ENCODE results near the gene PAFAH1B1. TPM values are rescaled to one million over a fixed set of nuclear protein-coding genes. Genes with fewer than 3 reads are reported as not detected.
"Not testable (repeated sequence)": the region's sequence is repeated elsewhere in the genome, so short reads cannot be mapped to it uniquely, and the experiment has no call there.

The PAFAH1B1 gene
- total RNA-seq, 1 donor from 2014 or later = 109 TPM

- no peak for DNase-seq (ENCODE audit: low read depth)
- no peak overlapping the region for H3K4me3 ChIP-seq (ENCODE audit: low read depth, low read length)
- no peak for FAIRE-seq
- H3K27me3 ChIP-seq (ENCODE audit: control insufficient read depth, insufficient read depth, low read length) = no peaks in the 10 kb centered on the region
- no peak for TF ChIP-seq CTCF (IDR thresholded peaks at IDR 0.05; ENCODE audit: insufficient read depth, low read length, severe bottlenecking)
- H3K36me3 ChIP-seq (ENCODE audit: control insufficient read depth, insufficient read depth, low read length) = no peaks in the 10 kb centered on the region
Observed at GRCh38 chr17:2566056-2566455, 27.4 kb upstream of the PAFAH1B1 start.

GRCh38 chr17:2571523-2572303 lies 21.7 kb upstream of the PAFAH1B1 start:
- no peak for DNase-seq (ENCODE audit: low read depth)
- Histone ChIP-seq H3K4me3 (ENCODE audit: low read depth, low read length) (no peak overlapping the region), H3K36me3 (ENCODE audit: control insufficient read depth, insufficient read depth, low read length) (no peaks in the 10 kb centered on the region), H3K27me3 (ENCODE audit: control insufficient read depth, insufficient read depth, low read length) (no peaks in the 10 kb centered on the region)
- FAIRE-seq = no peak
- no peak for TF ChIP-seq CTCF (IDR thresholded peaks at IDR 0.05; ENCODE audit: insufficient read depth, low read length, severe bottlenecking)

GRCh38 chr17:2572304-2572609 lies 21.2 kb upstream of the PAFAH1B1 start:
- not testable (repeated sequence) for DNase-seq (ENCODE audit: low read depth); H3K36me3 ChIP-seq (ENCODE audit: control insufficient read depth, insufficient read depth, low read length); FAIRE-seq; H3K4me3 ChIP-seq (ENCODE audit: low read depth, low read length); H3K27me3 ChIP-seq (ENCODE audit: control insufficient read depth, insufficient read depth, low read length)

- no peak for TF ChIP-seq CTCF (IDR thresholded peaks at IDR 0.05; ENCODE audit: insufficient read depth, low read length, severe bottlenecking)
- no peaks in the 10 kb centered on the region for H3K36me3 ChIP-seq (ENCODE audit: control insufficient read depth, insufficient read depth, low read length)
- H3K27me3 ChIP-seq (ENCODE audit: control insufficient read depth, insufficient read depth, low read length) = no peaks in the 10 kb centered on the region
- DNase-seq (ENCODE audit: low read depth) (no peak), FAIRE-seq (no peak)
- H3K4me3 ChIP-seq (ENCODE audit: low read depth, low read length) = no peak overlapping the region
Observed at GRCh38 chr17:2580151-2580550, 13.3 kb upstream of the PAFAH1B1 start.

GRCh38 chr17:2580661-2581060 lies 12.8 kb upstream of the PAFAH1B1 start:
- no peak for TF ChIP-seq CTCF (IDR thresholded peaks at IDR 0.05; ENCODE audit: insufficient read depth, low read length, severe bottlenecking)
- FAIRE-seq (no peak), DNase-seq (ENCODE audit: low read depth) (no peak)
- Histone ChIP-seq H3K27me3 (ENCODE audit: control insufficient read depth, insufficient read depth, low read length) (no peaks in the 10 kb centered on the region), H3K4me3 (ENCODE audit: low read depth, low read length) (no peak overlapping the region), H3K36me3 (ENCODE audit: control insufficient read depth, insufficient read depth, low read length) (no peaks in the 10 kb centered on the region)

GRCh38 chr17:2582493-2582892 lies 11.0 kb upstream of the PAFAH1B1 start:
- TF ChIP-seq CTCF (IDR thresholded peaks at IDR 0.05; ENCODE audit: insufficient read depth, low read length, severe bottlenecking) = no peak
- DNase-seq (ENCODE audit: low read depth) (no peak), FAIRE-seq (no peak)
- no peak overlapping the region for H3K4me3 ChIP-seq (ENCODE audit: low read depth, low read length)
- H3K36me3 ChIP-seq (ENCODE audit: control insufficient read depth, insufficient read depth, low read length) = no peaks in the 10 kb centered on the region
- no peaks in the 10 kb centered on the region for H3K27me3 ChIP-seq (ENCODE audit: control insufficient read depth, insufficient read depth, low read length)
